Measurements from ENCODE around the gene LIN37. TPM values are rescaled to one million over a fixed set of nuclear protein-coding genes. Genes with fewer than 3 reads are reported as not detected.

LIN37 gene
- total and polyA plus RNA-seq, 2 experiments from 2014 or later, result 4.3 to 6.8 TPM

GRCh38 chr19:35704218-35704617 lies 44.2 kb upstream of the LIN37 start, which contains the start of gene ZBTB32 (continued):
- no peak for TF ChIP-seq EZH2phosphoT487 (IDR thresholded peaks at IDR 0.05; ENCODE audit: unreplicated experiment)

GRCh38 chr19:35708391-35708790 lies 40.0 kb upstream of the LIN37 start:
- TF ChIP-seq NANOG (IDR thresholded peaks at IDR 0.05; ENCODE audit: borderline replicate concordance) (no peak), ZNF114 (CRISPR knock-in tag; IDR thresholded peaks at IDR 0.05) (no peak)
- TF ChIP-seq, protein P1, sequence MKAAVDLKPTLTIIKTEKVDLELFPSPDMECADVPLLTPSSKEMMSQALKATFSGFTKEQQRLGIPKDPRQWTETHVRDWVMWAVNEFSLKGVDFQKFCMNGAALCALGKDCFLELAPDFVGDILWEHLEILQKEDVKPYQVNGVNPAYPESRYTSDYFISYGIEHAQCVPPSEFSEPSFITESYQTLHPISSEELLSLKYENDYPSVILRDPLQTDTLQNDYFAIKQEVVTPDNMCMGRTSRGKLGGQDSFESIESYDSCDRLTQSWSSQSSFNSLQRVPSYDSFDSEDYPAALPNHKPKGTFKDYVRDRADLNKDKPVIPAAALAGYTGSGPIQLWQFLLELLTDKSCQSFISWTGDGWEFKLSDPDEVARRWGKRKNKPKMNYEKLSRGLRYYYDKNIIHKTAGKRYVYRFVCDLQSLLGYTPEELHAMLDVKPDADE (IDR thresholded peaks at IDR 0.05), result no peak
- peaks cover 20% of the 10 kb centered on the region for H3K4me1 ChIP-seq (ENCODE audit: insufficient read depth)
- H3K27ac ChIP-seq (ENCODE audit: low read depth), result no peak overlapping the region
- Mint-ChIP-seq H3K4me3 (no peak overlapping the region), H3K4me1 (peaks cover 21% of the 10 kb centered on the region; the same call in 2 of the 3 replicates), H3K9me3 (peaks cover 5% of the 10 kb centered on the region; the same call in 2 of the 3 replicates), H3K27ac (no peak overlapping the region), H3K36me3 (ENCODE audit: low read depth) (no peaks in the 10 kb centered on the region), H3K27me3 (ENCODE audit: insufficient read depth, low read depth, poor library complexity) (peaks cover 29% of the 10 kb centered on the region)
- H3K9me2 ChIP-seq (ENCODE audit: insufficient read depth), result no peaks in the 10 kb centered on the region
- no peaks in the 10 kb centered on the region for H3K79me2 ChIP-seq (replicated peaks; ENCODE audit: insufficient read depth)
- H4K20me1 ChIP-seq (replicated peaks; ENCODE audit: insufficient read depth), result no peaks in the 10 kb centered on the region; the same call in 1 of the 2 replicates
- no peaks in the 10 kb centered on the region for H3F3A ChIP-seq (replicated peaks; ENCODE audit: low read depth)
- H3K4me3 ChIP-seq, result no peak overlapping the region
- DNase-seq (ENCODE audit: low spot score), result no peak
- no peak overlapping the region for H2AFZ ChIP-seq
- H3K27me3 ChIP-seq (ENCODE audit: insufficient read depth), result peaks cover 17% of the 10 kb centered on the region
- no peaks in the 10 kb centered on the region for H3K36me3 ChIP-seq (ENCODE audit: insufficient read depth)
- no peak overlapping the region for H3K4me2 ChIP-seq
- ATAC-seq, result no peak

DNA sequence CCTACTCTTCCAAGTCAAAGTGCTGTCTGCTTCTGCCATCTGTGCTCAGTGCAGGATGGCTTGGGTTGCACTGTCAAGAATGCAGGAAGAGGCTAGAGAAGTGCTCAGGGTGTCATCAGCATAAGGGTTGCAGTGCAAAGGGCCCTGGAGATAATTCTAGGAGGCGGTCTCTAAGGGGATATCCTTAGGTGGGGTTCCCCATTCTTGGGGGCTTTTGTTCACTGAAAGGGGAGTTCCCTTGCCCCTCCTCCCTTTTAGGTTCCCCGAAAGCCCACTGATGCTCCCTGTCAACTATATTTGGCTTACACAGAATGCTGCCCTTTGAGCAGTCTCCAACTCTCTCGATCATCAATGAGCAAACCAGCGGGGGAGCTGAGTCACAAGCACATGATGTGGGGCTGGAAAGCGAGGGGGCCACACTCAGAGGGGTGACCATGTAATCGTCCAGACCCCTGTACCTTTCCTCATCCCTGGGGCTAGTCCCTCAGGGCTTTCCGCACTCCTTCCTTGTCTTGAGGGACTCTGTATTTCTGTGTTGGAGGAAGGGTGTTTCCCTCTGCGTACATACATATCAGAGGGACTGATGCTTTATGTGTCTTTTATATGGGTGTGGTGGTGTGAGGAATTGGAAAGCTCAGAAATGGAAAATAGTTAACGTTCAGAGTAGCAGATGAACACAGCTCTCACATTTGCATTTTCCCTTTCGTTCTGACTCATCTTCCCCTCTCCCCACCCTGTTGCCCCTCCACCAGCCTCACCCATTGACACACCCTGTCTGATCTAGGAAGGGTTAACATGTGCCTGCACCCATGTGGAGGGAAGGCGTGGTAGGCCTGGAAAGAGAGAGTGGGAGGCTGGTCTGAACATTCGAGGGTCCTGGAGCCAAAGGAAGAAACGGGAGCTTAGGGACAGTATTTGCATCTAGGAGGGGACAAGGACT lies 37.3 kb upstream of the LIN37 start:
- Histone ChIP-seq H3K9me2 (ENCODE audit: insufficient read depth) (no peaks in the 10 kb centered on the region), H3K27me3 (ENCODE audit: insufficient read depth) (no peaks in the 10 kb centered on the region), H3K4me3 (no peak overlapping the region), H3F3A (replicated peaks; ENCODE audit: low read depth) (peaks cover 4% of the 10 kb centered on the region; the same call in 1 of the 2 replicates), H2AFZ (no peak overlapping the region), H3K36me3 (ENCODE audit: insufficient read depth) (no peaks in the 10 kb centered on the region), H3K79me2 (replicated peaks; ENCODE audit: insufficient read depth) (no peaks in the 10 kb centered on the region), H4K20me1 (replicated peaks; ENCODE audit: insufficient read depth) (no peaks in the 10 kb centered on the region; the same call in 1 of the 2 replicates), H3K4me2 (no peak overlapping the region), H3K27ac (ENCODE audit: low read depth) (no peak overlapping the region), H3K4me1 (ENCODE audit: insufficient read depth) (peaks cover 39% of the 10 kb centered on the region)
- Mint-ChIP-seq H3K4me1 (peaks cover 44% of the 10 kb centered on the region), H3K36me3 (ENCODE audit: low read depth) (peaks cover 3% of the 10 kb centered on the region; the same call in 1 of the 3 replicates), H3K27ac (no peak overlapping the region), H3K4me3 (no peak overlapping the region), H3K27me3 (ENCODE audit: insufficient read depth, low read depth, poor library complexity) (peaks cover 15% of the 10 kb centered on the region), H3K9me3 (no peaks in the 10 kb centered on the region)
- 0 out of 2 replicates have a peak, but pooled peaks have one; percentile 15 for TF ChIP-seq POLR2AphosphoS5 (IDR thresholded peaks at IDR 0.05; ENCODE audit: low read depth)
- TF ChIP-seq, protein P1 (IDR thresholded peaks at IDR 0.05), result no peak
- DNase-seq (ENCODE audit: low spot score), result no peak
- ATAC-seq, result no peak

All from GM23338 (cell line).